GM12878 (cell line): ENCODE measurements around the gene ISLR2. TPM values are rescaled to one million over a fixed set of nuclear protein-coding genes. Genes with fewer than 3 reads are reported as not detected.

Source experiments
- ATAC-seq: fragments of 200-7000 bp; cut with Tn5 transposase; 3 replicates; pipeline ENCODE4 v1.9.1; 2020; ENCODE audit warnings: mild to moderate bottlenecking, moderate library complexity
- BruUV-seq: library from RNA; stranded (reverse); fragments of 400-500 nt; replicated peaks from 2 replicates; lab custom pipeline; 2021; lab: Mats Ljungman, UMichigan
- CTCF ChIA-PET: fragments of 300-600 bp; sonication (Branson Sonifier 250); formaldehyde crosslinking; extraction: SDS; loops from one replicate; lab custom pipeline; 2021; ENCODE audit warnings: inconsistent platforms; lab: Yijun Ruan, JAX
- POLR2A ChIA-PET: fragments of 350-600 bp; formaldehyde crosslinking; extraction: SDS; loops from one replicate; lab custom pipeline; 2021; ENCODE audit warnings: inconsistent platforms; lab: Charles Lee
- RAD21 ChIA-PET: fragments of 300-600 bp; sonication (Branson Sonifier 250); formaldehyde crosslinking; loops from one replicate; lab custom pipeline; 2023; ENCODE audit warnings: antibody characterized with exemption; ENCODE audit not compliant: unreplicated experiment; lab: Charles Lee
- SMC1A ChIA-PET: fragments of 300-600 bp; sonication (Branson Sonifier 250); formaldehyde crosslinking; loops from one replicate; lab custom pipeline; 2023; ENCODE audit not compliant: unreplicated experiment, uncharacterized antibody; lab: Charles Lee
- DNase-seq: peaks from one replicate; pipeline ENCODE4 v3.0.0-alpha.2; 2011; ENCODE audit warnings: low read depth, low spot score
- FAIRE-seq: peaks from 3 replicates; lab custom pipeline; 2011; peaks lifted over from hg19 to GRCh38; lab: Jason Lieb, UNC
- H2AFZ ChIP-seq: 2 replicates; pipeline ENCODE4 v1.6.0; 2011; ENCODE audit warnings: low read depth, low read length, control low read depth; ENCODE audit not compliant: control insufficient read depth
- H3K27ac ChIP-seq: 2 replicates; pipeline ENCODE4 v1.5.1; 2011; ENCODE audit warnings: control low read depth; ENCODE audit not compliant: control insufficient read depth, insufficient read depth
- H3K27me3 ChIP-seq, 2 experiments: replicated peaks in 1 of 2; 2 replicates each; pipeline versions ENCODE4 v1.6.0 to v1.6.1; 2011; ENCODE audit warnings: low read length in 1 of 2; ENCODE audit not compliant: control insufficient read depth in 2 of 2, insufficient read depth in 2 of 2
- H3K36me3 ChIP-seq, 2 experiments: 2 replicates each; pipeline ENCODE4 v1.5.1; 2011; ENCODE audit warnings: low read length in 1 of 2; ENCODE audit not compliant: control insufficient read depth in 2 of 2, insufficient read depth in 2 of 2
- H3K4me1 ChIP-seq: 2 replicates; pipeline ENCODE4 v1.6.1; 2011; ENCODE audit warnings: mild to moderate bottlenecking, low read length, moderate library complexity, mixed read lengths; ENCODE audit not compliant: control insufficient read depth, insufficient read depth
- H3K4me2 ChIP-seq: 2 replicates; pipeline ENCODE4 v1.6.0; 2011; ENCODE audit warnings: control low read depth; ENCODE audit not compliant: control insufficient read depth, insufficient read depth
- H3K4me3 ChIP-seq: fragments of 200-600 bp; sonication (generic); 2 replicates; pipeline ENCODE4 v1.5.1; 2016
- H3K79me2 ChIP-seq: 2 replicates; pipeline ENCODE4 v1.6.0; 2011; ENCODE audit warnings: low read length; ENCODE audit not compliant: control insufficient read depth, insufficient read depth
- H3K9ac ChIP-seq: 2 replicates; pipeline ENCODE4 v1.8.0; 2011; ENCODE audit warnings: low read length, control low read depth, mixed read lengths; ENCODE audit not compliant: control insufficient read depth, insufficient read depth
- H3K9me3 ChIP-seq: replicated peaks from 3 replicates; pipeline ENCODE4 v1.5.1; 2011; ENCODE audit warnings: mild to moderate bottlenecking, low read length; ENCODE audit not compliant: control insufficient read depth, insufficient read depth
- H4K20me1 ChIP-seq: 2 replicates; pipeline ENCODE4 v1.6.0; 2011; ENCODE audit not compliant: control insufficient read depth, insufficient read depth
- ASH2L ChIP-seq: fragments of 300-600, 200-600 bp; sonication (generic); IDR thresholded peaks from 2 replicates; pipeline ENCODE4 v1.6.1; 2017; ENCODE audit warnings: low read depth, mild to moderate bottlenecking, borderline replicate concordance
- ATF7 ChIP-seq: fragments of 450-650 bp; IDR thresholded peaks from 2 replicates; pipeline ENCODE4 v1.6.1; 2016; ENCODE audit warnings: low read depth, mild to moderate bottlenecking
- BCL11A ChIP-seq: IDR thresholded peaks from 2 replicates; pipeline ENCODE4 v1.6.1; 2011; ENCODE audit warnings: low read depth, low read length
- BCL3 ChIP-seq: IDR thresholded peaks from 2 replicates; pipeline ENCODE4 v1.6.1; 2011; ENCODE audit warnings: borderline replicate concordance, low read depth, mild to moderate bottlenecking, moderate library complexity, low read length; ENCODE audit not compliant: insufficient read depth, poor library complexity, severe bottlenecking
- BRCA1 ChIP-seq: IDR thresholded peaks from 2 replicates; pipeline ENCODE4 v1.6.1; 2011; ENCODE audit warnings: low read depth, low read length, improper control_type of control experiment
- CBFB ChIP-seq: IDR thresholded peaks from 2 replicates; pipeline ENCODE4 v1.6.1; 2016; ENCODE audit warnings: antibody characterized with exemption, low read depth
- CHD2 ChIP-seq: IDR thresholded peaks from 2 replicates; pipeline ENCODE4 v1.6.1; 2011; ENCODE audit warnings: low read depth, low read length, improper control_type of control experiment, borderline replicate concordance
- E2F4 ChIP-seq: IDR thresholded peaks from 2 replicates; pipeline ENCODE4 v1.6.1; 2012; ENCODE audit warnings: low read depth, low read length, improper control_type of control experiment
- KAT2A ChIP-seq: conservative IDR thresholded peaks from 2 replicates; pipeline ENCODE4 v1.6.1; 2011; ENCODE audit warnings: low read depth, low read length; ENCODE audit not compliant: control insufficient read depth
- NFXL1 ChIP-seq: fragments of 450-650 bp; IDR thresholded peaks from 2 replicates; pipeline ENCODE4 v1.6.1; 2017; ENCODE audit warnings: antibody characterized with exemption, mild to moderate bottlenecking, borderline replicate concordance
- NFYA ChIP-seq: IDR thresholded peaks from 2 replicates; pipeline ENCODE4 v1.6.1; 2011; ENCODE audit warnings: low read depth, mild to moderate bottlenecking, low read length, improper control_type of control experiment, borderline replicate concordance
- SP1 ChIP-seq: IDR thresholded peaks from one replicate; pipeline ENCODE4 v1.6.1; 2011; ENCODE audit warnings: low read depth, low read length
- YY1 ChIP-seq: IDR thresholded peaks from 2 replicates; pipeline ENCODE4 v1.6.1; 2011; ENCODE audit warnings: low read depth, mild to moderate bottlenecking, low read length
- ZNF274 ChIP-seq: IDR thresholded peaks from one replicate; pipeline ENCODE4 v1.8.0; 2011; ENCODE audit not compliant: insufficient read length, insufficient read depth
- ZZZ3 ChIP-seq: IDR thresholded peaks from 2 replicates; pipeline ENCODE4 v1.6.1; 2011; ENCODE audit warnings: low read depth; ENCODE audit not compliant: control insufficient read depth, insufficient read length
- WGBS: methylation state at CpG from one replicate; pipeline ENCODE4 v1.1.6; 2016; ENCODE audit warnings: low lambda C conversion rate; ENCODE audit not compliant: insufficient replicate concordance, insufficient coverage; ENCODE audit errors: missing lambda C conversion rate; 5-methylcytosine and 5-hydroxymethylcytosine counted together
- in situ Hi-C: fragments of 300-500 bp; cut with MboI; formaldehyde crosslinking; loops from 9 replicates; pipeline ENCODE4 v1.14.3; 2018; ENCODE audit warnings: mixed read lengths
- intact Hi-C: fragments of 100-400 bp; cut with micrococcal nuclease; formaldehyde crosslinking; loops from one replicate; pipeline ENCODE4 v1.14.2; 2022; ENCODE audit not compliant: unreplicated experiment
- polyA plus RNA-seq, 11 experiments: library from polyadenylated mRNA; depleted of rRNA in 4 of 11; unstranded in 6 of 11; stranded (reverse) in 5 of 11; fragments of >200 nt; fragmentation: Nextera tagmentation in 4 of 11; fragmentation: Illumina TruSeq in 1 of 11; extraction: Ambion mirVana in 4 of 11; extraction: Trizol in 1 of 11; gene quantifications; 1 replicate in 1 of 11; 2 replicates in 10 of 11; pipeline versions ENCODE4 v1.2.1 to v1.2.3, GENCODE V29; 2011 to 2016; ENCODE audit warnings: inconsistent platforms in 2 of 11, missing spikeins in 2 of 11, low read depth in 1 of 11
- total RNA-seq, 4 experiments: library from RNA; depleted of rRNA in 3 of 4; stranded (reverse); fragments of >200 nt in 3 of 4; fragmentation: Illumina TruSeq in 1 of 4; extraction: Trizol in 1 of 4; gene quantifications; 2 replicates each; pipeline versions ENCODE4 v1.2.1 to v1.2.3, GENCODE V29; 2013 to 2021

ISLR2 gene
- total and polyA plus RNA-seq, 10 of the 15 experiments (the other 5 are each of a cell fraction or from before 2014, with no cell fraction given), result 0.04 to 0.21 (median 0.07) TPM; not detected in 4

- in situ Hi-C loops, result no loop called here
- no peak overlapping the region for H3K9ac ChIP-seq
- SMC1A ChIA-PET, result no interaction called here
- CTCF ChIA-PET, result interaction anchor here (1.3 kb wide), 1 partner anchor 212 kb away, joined by 3 read pairs; no protein-coding TSS in a partner anchor
- FAIRE-seq (no peak), DNase-seq (no peak), ATAC-seq (no peak)
- no TSS peak for BruUV-seq
- TF ChIP-seq KAT2A (no peak), NFYA (no peak), ZNF274 (no peak), E2F4 (no peak), BRCA1 (no peak), ZZZ3 (no peak), CHD2 (no peak), NFXL1 (no peak), SP1 (no peak), ATF7 (no peak), YY1 (no peak), ASH2L (no peak), BCL3 (no peak), BCL11A (no peak), CBFB (no peak)
- RAD21 ChIA-PET, result no interaction called here
- H4K20me1 ChIP-seq, result no peaks in the 10 kb centered on the region
- POLR2A ChIA-PET, result no interaction called here
- H3K27ac ChIP-seq, result no peak overlapping the region
- no peaks in the 10 kb centered on the region for H3K79me2 ChIP-seq
- H3K27me3 ChIP-seq, result no peaks in the 10 kb centered on the region
- H2AFZ ChIP-seq, result no peak overlapping the region
- intact Hi-C loops, result no loop called here
- no peaks in the 10 kb centered on the region for H3K36me3 ChIP-seq
- H3K4me2 ChIP-seq, result no peak overlapping the region
- H3K4me3 ChIP-seq, result no peak overlapping the region
- 38% methylated on average over 7 of the region's 7 CpGs for WGBS
- no peaks in the 10 kb centered on the region for H3K4me1 ChIP-seq
- no peaks in the 10 kb centered on the region for H3K9me3 ChIP-seq
Measured at GRCh38 chr15:74109713-74110112, 20.7 kb upstream of the ISLR2 start.
